GM21447 (cell line): Measurements from ENCODE around the gene PIK3AP1.

Experiments
- ATAC-seq: cut with Tn5 transposase; IDR thresholded peaks from one replicate; pipeline ENCODE4 v1.9.1; 2021; ENCODE audit not compliant: unreplicated experiment

Gene PIK3AP1

GRCh38 chr10:96646301-96646700 lies 74.0 kb downstream of the PIK3AP1 start:
- ATAC-seq, result no peak

- peak; percentile 54 for ATAC-seq
Observed at GRCh38 chr10:96645191-96645721, 75.1 kb downstream of the PIK3AP1 start.

GRCh38 chr10:96643920-96644319 lies 76.4 kb downstream of the PIK3AP1 start:
- no peak for ATAC-seq

- peak; percentile 41 for ATAC-seq
Observed at GRCh38 chr10:96642973-96643372, 77.3 kb downstream of the PIK3AP1 start.

- no peak for ATAC-seq
Observed at GRCh38 chr10:96642530-96642929, 77.8 kb downstream of the PIK3AP1 start.

- ATAC-seq, result no peak
Observed at GRCh38 chr10:96641396-96642295, 78.7 kb downstream of the PIK3AP1 start.

GRCh38 chr10:96639899-96640298 lies 80.4 kb downstream of the PIK3AP1 start:
- no peak for ATAC-seq

- ATAC-seq, result no peak
Observed at GRCh38 chr10:96638696-96639095, 81.6 kb downstream of the PIK3AP1 start.

GRCh38 chr10:96638120-96638519 lies 82.2 kb downstream of the PIK3AP1 start:
- no peak for ATAC-seq

GRCh38 chr10:96637709-96638108 lies 82.6 kb downstream of the PIK3AP1 start:
- ATAC-seq, result no peak

GRCh38 chr10:96636551-96636950 lies 83.8 kb downstream of the PIK3AP1 start:
- no peak for ATAC-seq

- no peak for ATAC-seq
Observed at GRCh38 chr10:96632974-96633710, 87.2 kb downstream of the PIK3AP1 start.

GRCh38 chr10:96627292-96627691 lies 93.0 kb downstream of the PIK3AP1 start:
- no peak for ATAC-seq

GRCh38 chr10:96626795-96627194 lies 93.5 kb downstream of the PIK3AP1 start:
- ATAC-seq, result no peak

- no peak for ATAC-seq
Observed at GRCh38 chr10:96625173-96625572, 95.1 kb downstream of the PIK3AP1 start.

GRCh38 chr10:96622013-96622787 lies 98.1 kb downstream of the PIK3AP1 start:
- no peak for ATAC-seq

GRCh38 chr10:96619796-96620773 lies 100.2 kb downstream of the PIK3AP1 start:
- ATAC-seq, result no peak

GRCh38 chr10:96619120-96619519 lies 101.2 kb downstream of the PIK3AP1 start:
- ATAC-seq, result no peak

- ATAC-seq, result no peak
Observed at GRCh38 chr10:96618653-96619052, 101.7 kb downstream of the PIK3AP1 start.

- no peak for ATAC-seq
Observed at GRCh38 chr10:96616961-96617360, 103.4 kb downstream of the PIK3AP1 start.
